Jurkat, Clone E6-1 (cell line): ENCODE measurements around the gene HCFC1R1.
A peak's percentile ranks its signal among the peaks of the same experiment; 100 is the strongest.

Experiments
- DNase-seq: peaks from one replicate; pipeline ENCODE4 v3.0.0-alpha.2; 2011; ENCODE audit warnings: low read depth, low spot score
- H3K4me3 ChIP-seq: 2 replicates; pipeline ENCODE4 v1.5.1; 2011; ENCODE audit warnings: mild to moderate bottlenecking, low read length, control low read depth, moderate library complexity

The HCFC1R1 gene

DNA sequence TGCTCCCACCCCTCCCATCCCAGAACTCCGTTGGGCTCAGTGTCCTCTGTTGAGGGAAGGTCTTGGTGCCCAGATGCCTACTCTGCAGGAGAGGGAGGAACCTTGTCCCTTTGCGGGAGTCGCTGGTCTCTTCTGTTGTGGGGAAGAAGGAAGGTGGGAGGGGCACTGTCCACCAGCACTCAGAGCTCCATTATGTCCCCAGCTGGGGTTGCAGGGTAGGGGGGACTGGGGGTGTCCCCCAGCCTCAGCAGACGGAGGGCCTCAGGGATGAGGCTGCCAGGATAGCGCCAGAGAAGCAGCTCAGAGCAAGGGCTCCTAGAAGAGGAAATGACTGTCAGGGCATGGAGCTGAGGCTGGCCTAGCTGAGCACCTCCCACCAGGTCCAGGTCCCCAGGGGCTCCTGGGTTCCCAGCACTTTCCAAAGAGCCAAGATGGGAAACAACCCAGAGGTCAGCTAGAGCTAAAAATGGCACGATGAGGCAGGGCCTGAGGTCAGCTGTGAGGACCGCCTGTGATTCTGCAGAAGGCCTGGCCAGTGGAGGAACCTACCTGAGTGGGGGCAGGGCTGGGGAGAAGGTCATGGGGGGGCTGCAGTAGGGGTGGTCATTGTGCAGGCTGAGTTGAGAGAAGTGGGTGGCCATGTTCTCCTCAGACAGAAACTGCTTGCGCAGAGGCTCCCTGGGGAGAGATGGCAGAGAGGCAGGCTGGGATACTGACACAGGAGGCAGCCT is 893 bp downstream of the HCFC1R1 start:
- H3K4me3 ChIP-seq, result peak overlapping the region; percentile 72

DNA sequence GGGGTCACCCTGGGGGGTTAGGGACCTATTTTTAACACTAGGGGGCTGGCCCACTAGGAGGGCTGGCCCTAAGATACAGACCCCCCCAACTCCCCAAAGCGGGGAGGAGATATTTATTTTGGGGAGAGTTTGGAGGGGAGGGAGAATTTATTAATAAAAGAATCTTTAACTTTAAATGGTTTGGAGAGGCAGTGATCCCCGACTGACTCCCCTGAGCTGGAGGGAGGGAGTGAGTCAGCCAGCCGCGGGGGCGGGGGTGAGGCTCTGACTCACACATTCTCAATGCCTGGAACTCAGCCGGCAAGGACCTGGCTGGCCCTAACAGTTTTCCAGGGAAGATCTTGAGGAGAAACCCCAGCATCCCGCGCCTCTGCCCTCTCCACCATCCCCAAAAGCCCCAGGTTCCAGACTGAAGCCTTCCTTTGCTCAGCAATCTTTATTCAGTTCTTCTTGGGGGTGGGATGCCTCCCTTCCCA is 1.5 kb downstream of the HCFC1R1 start:
- no peak for DNase-seq
- no peak overlapping the region for H3K4me3 ChIP-seq

More for the DNA sequence above, 893 bp downstream of the HCFC1R1 start:
- DNase-seq, result no peak

- no peak overlapping the region for H3K4me3 ChIP-seq
- no peak for DNase-seq
Observed at GRCh38 chr16:3021449-3022207, 2.1 kb downstream of the HCFC1R1 start.

- no peak for DNase-seq
- peak overlapping the region; percentile 63 for H3K4me3 ChIP-seq
Observed at GRCh38 chr16:3020604-3021448, 2.9 kb downstream of the HCFC1R1 start.

DNA sequence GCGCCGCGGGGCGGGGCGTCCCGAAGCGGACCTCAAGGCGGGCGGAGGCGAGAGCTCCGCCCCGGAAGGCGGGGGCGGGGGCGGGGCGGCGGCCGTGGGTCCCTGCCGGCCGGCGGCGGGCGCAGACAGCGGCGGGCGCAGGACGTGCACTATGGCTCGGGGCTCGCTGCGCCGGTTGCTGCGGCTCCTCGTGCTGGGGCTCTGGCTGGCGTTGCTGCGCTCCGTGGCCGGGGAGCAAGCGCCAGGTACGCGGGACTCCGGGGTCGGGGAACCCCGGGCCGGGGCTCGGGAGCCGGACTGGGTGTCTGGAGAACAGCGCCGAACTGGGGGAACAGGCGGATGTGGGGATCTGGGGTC is 3.5 kb downstream of the HCFC1R1 start, which contains the start of gene TNFRSF12A:
TNFRSF12A (plus strand) TSS at position 122 of the 357 bp plus-strand sequence; CDS start at position 152, 30 bp downstream.
- peak within 1 kb of the TSS; percentile 63 for H3K4me3 ChIP-seq
- DNase-seq, result peak; percentile 35

DNA sequence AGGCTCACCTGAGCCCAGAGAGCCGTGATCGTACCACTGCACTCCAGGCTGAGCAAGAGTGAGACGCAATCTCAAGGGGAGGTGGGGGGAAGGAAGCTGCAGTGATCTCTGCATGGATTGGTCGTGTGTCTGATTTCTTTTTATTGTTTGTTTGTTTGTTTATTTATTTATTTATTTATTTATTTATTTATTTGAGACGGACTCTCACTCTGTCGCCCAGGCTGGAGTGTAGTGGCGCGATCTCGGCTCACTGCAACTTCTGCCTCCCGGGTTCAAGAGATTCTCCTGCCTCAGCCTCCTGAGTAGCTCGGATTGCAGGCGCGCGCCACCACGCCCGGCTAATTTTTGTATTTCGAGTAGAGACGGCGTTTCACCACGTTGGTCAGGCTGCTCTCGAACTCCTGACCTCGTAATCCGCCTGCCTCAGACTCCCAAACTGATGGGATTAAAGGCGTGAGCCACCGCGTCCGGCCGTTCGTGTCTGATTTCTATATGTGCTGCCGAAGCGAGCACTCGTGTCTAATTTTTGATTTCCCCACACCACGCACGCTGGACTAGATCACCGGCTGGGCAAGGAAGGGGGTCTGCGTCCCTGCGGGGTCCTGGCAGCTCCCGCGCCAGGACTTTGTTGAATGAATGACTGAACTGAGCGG is 4.0 kb downstream of the HCFC1R1 start:
- DNase-seq, result no peak
- H3K4me3 ChIP-seq, result peak overlapping the region; percentile 63

DNA sequence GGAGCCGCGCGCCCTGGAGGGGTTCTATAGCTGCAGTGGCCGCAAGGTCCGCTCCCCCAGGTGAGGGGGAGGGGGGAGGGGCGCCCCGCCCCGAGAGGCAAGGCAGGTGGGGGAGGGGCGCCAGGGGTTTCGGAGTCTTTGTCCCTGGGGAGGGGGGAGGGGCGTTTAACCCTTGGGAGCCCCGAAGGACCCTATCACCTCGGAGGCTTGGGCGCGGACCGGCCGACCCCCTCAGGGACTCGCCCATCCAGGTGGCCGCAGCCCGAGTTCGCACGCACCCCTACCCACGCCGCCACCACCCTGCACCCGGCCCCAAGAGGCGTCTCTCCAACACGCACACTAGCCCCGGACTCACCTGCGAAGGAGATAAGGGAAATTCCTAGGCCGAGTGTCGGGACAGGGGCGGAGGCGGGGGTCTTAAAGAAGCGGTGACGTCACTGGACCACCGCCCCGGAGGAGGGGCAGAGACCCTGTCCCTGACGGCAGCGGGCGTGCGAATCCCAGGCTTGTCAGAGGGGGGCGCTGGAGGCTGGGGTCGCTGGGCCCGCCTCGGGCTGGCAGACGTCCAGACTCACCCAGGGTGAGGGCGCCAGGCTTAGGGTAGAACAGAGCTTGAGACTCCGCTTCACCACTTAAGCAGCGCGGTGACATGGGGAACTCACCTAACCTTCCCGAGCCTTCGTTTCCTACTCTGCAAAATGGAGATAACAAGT is 5.8 kb downstream of the HCFC1R1 start, which contains the start of gene CLDN6:
CLDN6 (minus strand) TSS at position 390 of the 713 bp plus-strand sequence. CDS start 2,162 bp downstream, outside the sequence.
- no peak within 1 kb of the TSS for H3K4me3 ChIP-seq

GRCh38 chr16:3017344-3017743 is 6.4 kb downstream of the HCFC1R1 start:
- no peak for DNase-seq
- H3K4me3 ChIP-seq, result no peak overlapping the region

More for the DNA sequence above, 5.8 kb downstream of the HCFC1R1 start, which contains the start of gene CLDN6:
- DNase-seq, result no peak

DNA sequence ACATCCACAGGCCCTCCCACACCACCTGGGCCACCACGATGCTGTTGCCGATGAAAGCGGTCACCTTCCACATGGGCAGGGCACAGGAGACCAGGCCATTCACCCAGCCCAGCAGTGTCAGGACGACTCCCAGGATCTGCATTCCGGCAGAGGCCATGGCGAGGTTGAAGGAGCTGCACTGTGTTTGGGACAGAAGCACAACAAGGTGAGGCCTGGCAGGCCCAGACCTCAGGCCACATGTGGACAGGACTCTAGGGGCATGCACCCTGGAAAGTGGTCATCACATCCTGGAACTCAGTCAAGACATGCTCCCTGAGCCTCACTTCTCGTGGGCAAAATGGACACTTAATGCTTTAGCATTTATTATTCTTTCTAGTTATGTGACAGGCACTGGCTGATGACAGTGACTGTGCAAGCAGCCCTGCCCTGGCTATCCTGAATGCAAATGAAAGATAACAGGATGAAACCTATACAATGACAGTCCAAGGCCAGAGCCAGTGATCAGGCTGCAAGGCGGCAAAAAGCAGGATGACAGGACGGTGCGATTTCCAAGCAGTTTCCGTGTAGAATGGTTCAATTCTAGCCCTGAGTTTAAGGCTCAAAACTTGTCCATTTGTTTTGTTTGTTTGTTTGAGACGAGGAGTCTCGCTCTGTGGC is 7.7 kb downstream of the HCFC1R1 start:
- no peak overlapping the region for H3K4me3 ChIP-seq
- no peak for DNase-seq

- DNase-seq, result no peak
- no peak overlapping the region for H3K4me3 ChIP-seq
Observed at GRCh38 chr16:3014971-3015370, 8.8 kb downstream of the HCFC1R1 start.

DNA sequence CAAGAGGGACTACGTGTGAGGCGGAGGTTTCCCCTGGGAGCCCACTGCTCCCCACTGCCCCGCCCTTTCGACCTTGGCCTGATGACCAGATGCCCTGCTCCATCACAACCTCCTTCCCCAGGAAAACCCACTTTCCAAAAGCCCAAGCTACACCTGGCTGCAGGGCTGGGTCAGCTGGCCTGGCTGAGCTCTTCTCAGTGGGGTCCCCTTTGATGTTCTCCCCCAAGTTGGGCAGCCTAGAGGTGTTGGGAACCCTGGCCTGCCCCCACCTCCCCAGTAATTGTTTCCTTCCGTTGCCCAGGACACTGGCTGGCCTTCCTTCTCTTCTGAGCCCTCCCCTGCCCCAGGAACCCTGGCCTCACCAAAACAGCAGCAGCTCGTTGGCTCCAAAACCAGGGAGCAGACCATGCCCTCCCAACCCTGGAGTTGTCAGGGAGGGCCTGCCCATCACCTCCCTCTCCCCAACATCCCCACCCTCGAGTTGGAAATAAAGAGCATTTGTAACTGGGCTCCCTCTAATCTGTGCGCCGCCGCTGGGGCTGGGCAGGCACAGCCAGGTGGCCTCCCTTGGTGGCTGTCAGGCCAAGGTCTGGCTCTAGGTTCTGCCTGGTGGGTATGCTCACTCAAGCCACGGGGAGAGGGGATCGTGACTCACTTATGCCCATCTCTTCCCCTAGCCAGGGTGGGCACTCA is 9.6 kb downstream of the HCFC1R1 start:
- no peak for DNase-seq
- no peak overlapping the region for H3K4me3 ChIP-seq

- H3K4me3 ChIP-seq, result no peak overlapping the region
Observed at GRCh38 chr16:3013491-3013951, 10.2 kb downstream of the HCFC1R1 start.

DNA sequence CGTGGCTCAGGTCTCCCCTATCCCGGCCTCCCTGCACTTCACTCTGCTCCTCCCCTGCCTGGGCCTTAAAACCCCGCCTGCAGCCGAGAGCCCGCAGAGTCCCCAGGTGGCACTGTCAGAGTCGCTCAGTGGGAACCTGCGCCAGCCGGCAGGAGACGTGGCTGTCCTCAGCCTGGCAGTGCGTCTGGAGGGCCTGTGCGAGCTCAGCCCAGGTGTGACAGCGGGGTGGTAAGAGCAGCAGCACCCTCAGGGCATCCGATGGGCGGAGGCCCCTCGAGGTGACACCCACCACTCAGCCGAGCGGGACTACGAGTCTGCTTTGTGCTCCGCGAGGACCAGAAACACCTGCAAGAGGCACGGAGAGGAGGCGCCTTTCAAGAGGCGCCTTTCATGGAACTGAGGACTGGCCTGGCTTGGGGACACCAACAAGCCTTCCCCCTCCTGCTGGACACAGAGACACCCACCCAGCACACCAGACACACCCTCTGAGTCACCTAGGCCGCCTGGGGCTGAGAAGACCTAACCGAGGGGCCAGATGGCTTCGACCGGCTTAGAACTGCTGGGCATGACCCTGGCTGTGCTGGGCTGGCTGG is 10.8 kb downstream of the HCFC1R1 start, which contains the start of gene CLDN9:
CLDN9 (plus strand) TSS at position 96 of the 593 bp plus-strand sequence; CDS start at position 536, 440 bp downstream.
- no peak within 1 kb of the TSS for H3K4me3 ChIP-seq
- no peak for DNase-seq

More at GRCh38 chr16:3013491-3013951, 10.2 kb downstream of the HCFC1R1 start:
- no peak for DNase-seq

DNA sequence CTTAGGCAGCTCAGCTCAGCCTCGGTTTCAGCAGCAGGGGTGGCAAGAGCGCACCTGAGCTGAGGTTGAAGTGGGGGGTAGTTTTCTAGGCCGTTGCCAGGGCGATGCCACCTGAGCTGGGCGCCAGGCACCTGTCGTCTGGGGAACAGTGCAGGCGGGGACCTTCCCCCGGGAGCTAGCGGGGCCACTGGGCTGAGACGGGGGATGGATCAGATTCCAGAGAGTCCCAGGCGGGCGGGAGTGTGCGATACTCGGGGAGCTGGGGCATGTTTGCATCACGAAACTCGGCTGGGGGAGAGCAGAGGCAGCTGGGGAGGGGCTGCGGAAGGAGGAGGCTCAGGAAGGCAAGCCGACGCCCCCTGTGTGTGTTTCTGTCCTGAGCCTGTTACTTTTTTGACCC is 11.5 kb downstream of the HCFC1R1 start:
- H3K4me3 ChIP-seq, result no peak overlapping the region
- no peak for DNase-seq

DNA sequence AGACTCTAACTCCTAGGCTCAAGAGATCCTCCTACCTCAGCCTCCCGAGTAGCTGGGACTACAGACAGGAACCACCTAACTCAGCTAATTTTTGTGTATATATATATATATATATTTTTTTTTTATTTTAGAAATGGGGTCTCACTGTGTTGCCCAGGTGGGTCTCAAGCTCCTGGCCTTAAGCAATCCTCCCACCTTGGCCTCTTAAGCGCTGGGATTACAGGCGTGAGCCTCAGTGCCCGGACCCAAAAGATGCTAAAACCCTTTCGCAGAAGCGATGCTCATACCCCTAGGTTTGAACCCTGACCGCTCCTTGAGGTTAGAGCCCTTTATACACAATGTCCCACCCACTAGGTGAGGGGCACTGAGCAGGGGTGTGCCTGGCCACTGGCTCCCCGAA is 13.2 kb downstream of the HCFC1R1 start:
- no peak for DNase-seq

GRCh38 chr16:3009568-3010390 is 14.0 kb downstream of the HCFC1R1 start:
- H3K4me3 ChIP-seq, result no peak overlapping the region
- no peak for DNase-seq

More for the DNA sequence above, 13.2 kb downstream of the HCFC1R1 start:
- H3K4me3 ChIP-seq, result no peak overlapping the region
